H1 (cell line): ENCODE results near the gene GLS. TPM values are rescaled to one million over a fixed set of nuclear protein-coding genes. Genes with fewer than 3 reads are reported as not detected.

Experiments used
- CTCF ChIA-PET: fragments of 300-600 bp; sonication (Branson Sonifier 250); formaldehyde crosslinking; loops from one replicate; lab custom pipeline; 2021; ENCODE audit not compliant: partially characterized antibody; lab: Charles Lee
- POLR2A ChIA-PET: fragments of 300-600 bp; sonication (Branson Sonifier 250); formaldehyde crosslinking; loops from one replicate; lab custom pipeline; 2021; ENCODE audit warnings: inconsistent platforms; ENCODE audit not compliant: partially characterized antibody; lab: Charles Lee
- DNase-seq, 2 experiments: peaks; one replicate each; pipeline versions ENCODE4 v3.0.0 to v3.0.0-alpha.2; 2010 to 2022; ENCODE audit warnings: low spot score in 2 of 2, low read depth in 1 of 2, mixed read lengths in 1 of 2
- FAIRE-seq: peaks from 2 replicates; lab custom pipeline; 2011; peaks lifted over from hg19 to GRCh38; lab: Jason Lieb, UNC
- H2AFZ ChIP-seq: 2 replicates; pipeline ENCODE4 v1.8.1; 2012; ENCODE audit warnings: low read length, inconsistent platforms
- H2AK5ac ChIP-seq: 2 replicates; pipeline ENCODE4 v1.6.1; 2013; ENCODE audit warnings: low read depth, low read length
- H2BK120ac ChIP-seq: replicated peaks from 2 replicates; pipeline ENCODE3; 2013; ENCODE audit warnings: low read depth, low read length, inconsistent platforms
- H2BK12ac ChIP-seq: 2 replicates; pipeline ENCODE4 v1.6.1; 2013; ENCODE audit warnings: low read depth, low read length
- H2BK15ac ChIP-seq: 2 replicates; pipeline ENCODE4 v1.6.1; 2013; ENCODE audit warnings: low read length
- H2BK20ac ChIP-seq: 2 replicates; pipeline ENCODE4 v1.6.1; 2013; ENCODE audit warnings: low read length
- H2BK5ac ChIP-seq: 2 replicates; pipeline ENCODE4 v1.6.1; 2013; ENCODE audit warnings: low read depth, low read length
- H3K14ac ChIP-seq: 2 replicates; pipeline ENCODE4 v1.6.1; 2013; ENCODE audit warnings: inconsistent platforms; ENCODE audit not compliant: insufficient read length
- H3K18ac ChIP-seq: 2 replicates; pipeline ENCODE4 v1.6.1; 2013; ENCODE audit warnings: low read length; ENCODE audit errors: extremely low read depth
- H3K23ac ChIP-seq: 2 replicates; pipeline ENCODE4 v1.6.1; 2013; ENCODE audit warnings: inconsistent platforms; ENCODE audit not compliant: insufficient read length
- H3K23me2 ChIP-seq: 2 replicates; pipeline ENCODE4 v1.6.1; 2013; ENCODE audit warnings: low read depth, low read length
- H3K27ac ChIP-seq: 2 replicates; pipeline ENCODE4 v1.6.1; 2011; ENCODE audit warnings: low read depth, low read length, inconsistent platforms
- H3K27me3 ChIP-seq, 4 experiments: replicated peaks in 1 of 4; 1 replicate in 1 of 4; 2 replicates in 3 of 4; pipeline versions ENCODE4 v1.6.1 to v1.8.1; 2011 to 2013; ENCODE audit warnings: low read length in 3 of 4, mild to moderate bottlenecking in 3 of 4, inconsistent platforms in 2 of 4, mixed read lengths in 2 of 4, moderate library complexity in 1 of 4; ENCODE audit not compliant: control insufficient read depth in 3 of 4, insufficient read depth in 3 of 4; ENCODE audit errors: extremely low read depth in 1 of 4
- H3K36me3 ChIP-seq, 4 experiments: 2 replicates each; pipeline versions ENCODE4 v1.6.1 to v1.8.1; 2011 to 2013; ENCODE audit warnings: mild to moderate bottlenecking in 4 of 4, low read length in 3 of 4, moderate library complexity in 2 of 4, control low read depth in 1 of 4, inconsistent platforms in 1 of 4; ENCODE audit not compliant: insufficient read depth in 4 of 4, control insufficient read depth in 2 of 4
- H3K4ac ChIP-seq: replicated peaks from 2 replicates; pipeline ENCODE3; 2013; ENCODE audit warnings: low read length, low read depth, mixed read lengths, inconsistent platforms; ENCODE audit not compliant: insufficient read length
- H3K4me1 ChIP-seq, 4 experiments: replicated peaks in 1 of 4; 1 replicate in 1 of 4; 2 replicates in 3 of 4; pipeline versions ENCODE4 v1.6.1 to v1.8.1; 2011 to 2013; ENCODE audit warnings: low read length in 3 of 4, inconsistent platforms in 2 of 4, mixed read lengths in 1 of 4; ENCODE audit not compliant: insufficient read depth in 4 of 4, control insufficient read depth in 3 of 4
- H3K4me2 ChIP-seq, 2 experiments: 2 replicates each; pipeline versions ENCODE4 v1.6.1 to v1.8.1; 2011 to 2013; ENCODE audit warnings: low read depth in 2 of 2, low read length in 2 of 2, control low read depth in 1 of 2, inconsistent platforms in 1 of 2, mild to moderate bottlenecking in 1 of 2; ENCODE audit not compliant: insufficient read depth in 1 of 2
- H3K4me3 ChIP-seq, 4 experiments: fragments of 200-600, 300-600 bp in 1 of 4; sonication (generic), shearing (Covaris generic), sonication (Bioruptor Twin) in 1 of 4; 2 replicates each; pipeline versions ENCODE4 v1.5.1 to v1.8.1; 2011 to 2016; ENCODE audit warnings: low read length in 4 of 4, low read depth in 3 of 4, control low read depth in 2 of 4, inconsistent platforms in 2 of 4, mild to moderate bottlenecking in 2 of 4, mixed read lengths in 1 of 4, moderate library complexity in 1 of 4; ENCODE audit not compliant: insufficient read depth in 2 of 4; ENCODE audit errors: extremely low read depth in 1 of 4
- H3K56ac ChIP-seq: replicated peaks from 2 replicates; pipeline ENCODE3; 2013; ENCODE audit warnings: low read depth, mild to moderate bottlenecking, mixed read lengths, low read length, inconsistent platforms; ENCODE audit not compliant: insufficient read length
- H3K79me1 ChIP-seq: 2 replicates; pipeline ENCODE4 v1.6.1; 2013; ENCODE audit warnings: low read depth, low read length, control low read depth
- H3K79me2 ChIP-seq, 2 experiments: 2 replicates each; pipeline versions ENCODE4 v1.6.1 to v1.8.1; 2012 to 2013; ENCODE audit warnings: low read length in 2 of 2, mild to moderate bottlenecking in 2 of 2, inconsistent platforms in 1 of 2; ENCODE audit not compliant: insufficient read depth in 2 of 2, control insufficient read depth in 1 of 2
- H3K9ac ChIP-seq, 4 experiments: replicated peaks in 1 of 4; 1 replicate in 1 of 4; 2 replicates in 3 of 4; pipeline versions ENCODE4 v1.6.1 to v1.8.1; 2011 to 2013; ENCODE audit warnings: low read depth in 3 of 4, low read length in 3 of 4, control low read depth in 2 of 4, mild to moderate bottlenecking in 2 of 4, moderate library complexity in 2 of 4, inconsistent platforms in 1 of 4; ENCODE audit errors: extremely low read depth in 1 of 4
- H3K9me3 ChIP-seq, 2 experiments: 2 replicates each; pipeline versions ENCODE4 v1.6.1 to v1.8.1; 2012 to 2013; ENCODE audit warnings: mild to moderate bottlenecking in 2 of 2, moderate library complexity in 2 of 2, control low read depth in 1 of 2, inconsistent platforms in 1 of 2, low read depth in 1 of 2, low read length in 1 of 2, mixed read lengths in 1 of 2; ENCODE audit not compliant: insufficient read depth in 2 of 2
- H4K20me1 ChIP-seq, 2 experiments: replicated peaks in 1 of 2; 2 replicates each; pipeline versions ENCODE3 to v1.8.1; 2011 to 2013; ENCODE audit warnings: inconsistent platforms in 2 of 2, low read length in 2 of 2, mild to moderate bottlenecking in 1 of 2; ENCODE audit not compliant: insufficient read depth in 2 of 2, control insufficient read depth in 1 of 2
- H4K5ac ChIP-seq: 2 replicates; pipeline ENCODE4 v1.6.1; 2013; ENCODE audit warnings: low read length, low read depth, mixed read lengths, inconsistent platforms; ENCODE audit not compliant: insufficient read length
- H4K8ac ChIP-seq: 2 replicates; pipeline ENCODE4 v1.8.0; 2013; ENCODE audit warnings: mild to moderate bottlenecking, moderate library complexity, low read length, inconsistent platforms; ENCODE audit not compliant: insufficient read depth; ENCODE audit errors: extremely low read depth
- H4K91ac ChIP-seq: replicated peaks from 2 replicates; pipeline ENCODE3; 2013; ENCODE audit warnings: low read length, mixed read lengths, inconsistent platforms; ENCODE audit not compliant: insufficient read length
- BACH1 ChIP-seq: IDR thresholded peaks from 2 replicates; pipeline ENCODE4 v1.6.1; 2012; ENCODE audit warnings: low read length, improper control_type of control experiment
- BCL11A ChIP-seq, 2 experiments: IDR thresholded peaks; one replicate each; pipeline ENCODE4 v1.6.1; 2011; ENCODE audit warnings: low read depth in 2 of 2, low read length in 2 of 2, mild to moderate bottlenecking in 2 of 2
- HDAC2 ChIP-seq, 2 experiments: fragments of 300-600 bp in 1 of 2; sonication (generic) in 1 of 2; IDR thresholded peaks; 2 replicates each; pipeline ENCODE4 v1.6.1; 2011 to 2012; ENCODE audit warnings: low read depth in 2 of 2, low read length in 2 of 2, mild to moderate bottlenecking in 2 of 2, moderate library complexity in 2 of 2, borderline replicate concordance in 1 of 2, inconsistent platforms in 1 of 2
- KDM5A ChIP-seq: fragments of 200-600 bp; IDR thresholded peaks from 2 replicates; pipeline ENCODE4 v1.7.1; 2012; ENCODE audit warnings: mild to moderate bottlenecking, low read length, inconsistent platforms, mixed read lengths
- SIN3A ChIP-seq, 2 experiments: IDR thresholded peaks in 1 of 2; conservative IDR thresholded peaks in 1 of 2; 2 replicates each; pipeline ENCODE4 v1.6.1; 2011 to 2012; ENCODE audit warnings: low read length in 2 of 2, improper control_type of control experiment in 1 of 2, low read depth in 1 of 2, mild to moderate bottlenecking in 1 of 2
- SIX5 ChIP-seq: IDR thresholded peaks from 2 replicates; pipeline ENCODE4 v1.6.1; 2011; ENCODE audit warnings: mild to moderate bottlenecking, low read depth, low read length
- TCF12 ChIP-seq: IDR thresholded peaks from 2 replicates; pipeline ENCODE4 v1.6.1; 2011; ENCODE audit warnings: low read depth, mild to moderate bottlenecking, low read length
- WGBS, 2 experiments: shearing (Covaris generic) in 1 of 2; methylation state at CpG; one replicate each; pipeline versions ENCODE4 v1.1.6 to v1.1.7; 2013 to 2015; ENCODE audit warnings: low lambda C conversion rate in 2 of 2, mixed read lengths in 2 of 2, inconsistent platforms in 1 of 2, low coverage in 1 of 2, missing lambda C conversion rate in 1 of 2; ENCODE audit not compliant: insufficient replicate concordance in 2 of 2, insufficient coverage in 1 of 2, insufficient read length in 1 of 2; ENCODE audit errors: extremely low coverage in 1 of 2, missing lambda C conversion rate in 1 of 2; 5-methylcytosine and 5-hydroxymethylcytosine counted together
- polyA plus RNA-seq, 7 experiments: library from polyadenylated mRNA; depleted of rRNA in 3 of 7; stranded (reverse) in 5 of 7; unstranded in 2 of 7; fragments of >200 nt in 5 of 7; fragments of 200-250 nt in 2 of 7; gene quantifications; 1 replicate in 5 of 7; 2 replicates in 1 of 7; 4 replicates in 1 of 7; pipeline versions ENCODE4 v1.2.1 to v1.2.3, GENCODE V29; 2011 to 2013; ENCODE audit warnings: missing spikeins in 2 of 7, mixed read lengths in 2 of 7
- total RNA-seq: library from RNA; stranded (reverse); fragmentation: NEBNext Ultra II Directional; extraction: Animal tissue kit (Norgen Biotek cat#: 25700); gene quantifications from 2 replicates; pipeline ENCODE4 v1.2.1, GENCODE V29; 2021
- TF ChIP-seq, protein P1 (sequence below), 3 experiments: IDR thresholded peaks; 1 replicate in 2 of 3; 2 replicates in 1 of 3; pipeline versions ENCODE4 v1.5.1 to v1.6.1; 2011; ENCODE audit warnings: low read length in 3 of 3, mild to moderate bottlenecking in 3 of 3, inconsistent platforms in 2 of 3, low read depth in 1 of 3, moderate library complexity in 1 of 3; ENCODE audit not compliant: insufficient read depth in 1 of 3; ENCODE audit errors: control extremely low read depth in 1 of 3

Gene GLS
- total and polyA plus RNA-seq, 2 of the 8 experiments (the other 6 are each of a cell fraction or from before 2014, with no cell fraction given): 15.7 to 89.8 TPM

GRCh38 chr2:190959911-190960788, 79.5 kb downstream of the GLS start:
- no peaks in the 10 kb centered on the region for H3K9me3 ChIP-seq
- no peak overlapping the region for H4K8ac ChIP-seq
- no peak overlapping the region for H2BK5ac ChIP-seq
- no peak for FAIRE-seq
- no peak overlapping the region for H3K27ac ChIP-seq
- H3K4me3 ChIP-seq: no peak overlapping the region
- H2BK120ac ChIP-seq: no peak overlapping the region
- TF ChIP-seq BACH1: no peak
- TF ChIP-seq BCL11A (IDR thresholded peaks at IDR 0.05; ENCODE audit: low read depth in 2 of 2, low read length in 2 of 2): no peak
- TF ChIP-seq HDAC2 (IDR thresholded peaks at IDR 0.05; ENCODE audit: borderline replicate concordance in 1 of 2, low read depth in 2 of 2, low read length in 2 of 2): no peak
- TF ChIP-seq, protein P1, sequence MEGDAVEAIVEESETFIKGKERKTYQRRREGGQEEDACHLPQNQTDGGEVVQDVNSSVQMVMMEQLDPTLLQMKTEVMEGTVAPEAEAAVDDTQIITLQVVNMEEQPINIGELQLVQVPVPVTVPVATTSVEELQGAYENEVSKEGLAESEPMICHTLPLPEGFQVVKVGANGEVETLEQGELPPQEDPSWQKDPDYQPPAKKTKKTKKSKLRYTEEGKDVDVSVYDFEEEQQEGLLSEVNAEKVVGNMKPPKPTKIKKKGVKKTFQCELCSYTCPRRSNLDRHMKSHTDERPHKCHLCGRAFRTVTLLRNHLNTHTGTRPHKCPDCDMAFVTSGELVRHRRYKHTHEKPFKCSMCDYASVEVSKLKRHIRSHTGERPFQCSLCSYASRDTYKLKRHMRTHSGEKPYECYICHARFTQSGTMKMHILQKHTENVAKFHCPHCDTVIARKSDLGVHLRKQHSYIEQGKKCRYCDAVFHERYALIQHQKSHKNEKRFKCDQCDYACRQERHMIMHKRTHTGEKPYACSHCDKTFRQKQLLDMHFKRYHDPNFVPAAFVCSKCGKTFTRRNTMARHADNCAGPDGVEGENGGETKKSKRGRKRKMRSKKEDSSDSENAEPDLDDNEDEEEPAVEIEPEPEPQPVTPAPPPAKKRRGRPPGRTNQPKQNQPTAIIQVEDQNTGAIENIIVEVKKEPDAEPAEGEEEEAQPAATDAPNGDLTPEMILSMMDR (IDR thresholded peaks at IDR 0.05; ENCODE audit: control extremely low read depth in 1 of 3, insufficient read depth in 1 of 3, low read depth in 1 of 3, low read length in 3 of 3): no peak
- no peak for TF ChIP-seq SIX5
- no peak for TF ChIP-seq TCF12
- no peak for TF ChIP-seq KDM5A
- no peak for TF ChIP-seq SIN3A (conservative IDR thresholded peaks at IDR 0.05 in 1 of 2, IDR thresholded peaks at IDR 0.05 in 1 of 2; ENCODE audit: low read depth in 1 of 2, low read length in 2 of 2)
- TF ChIP-seq, all 59 proteins: peak for 0
- H3K36me3 ChIP-seq: peaks cover 0 to 3% (median 0%) of the 10 kb centered on the region in 4 experiments; a peak in 3 of 8 replicates
- H2BK15ac ChIP-seq: no peak overlapping the region
- no peaks in the 10 kb centered on the region for H3K79me1 ChIP-seq
- H3K79me2 ChIP-seq: no peaks in the 10 kb centered on the region
- H3K9ac ChIP-seq: no peak overlapping the region
- H2BK12ac ChIP-seq: no peak overlapping the region
- no peak overlapping the region for H2BK20ac ChIP-seq
- CTCF ChIA-PET: interaction anchor here (0.7 to 1.2 kb wide), 4 partner anchors 10 to 181 kb away, joined by 3 to 4 read pairs (median 3); no protein-coding TSS in a partner anchor
- H3K4ac ChIP-seq: no peak overlapping the region
- H4K5ac ChIP-seq: no peak overlapping the region
- H3K18ac ChIP-seq: no peak overlapping the region
- POLR2A ChIA-PET: no interaction called here
- H3K23me2 ChIP-seq: no peaks in the 10 kb centered on the region
- 91 to 100% methylated on average over 1 to 5 of the region's 5 CpGs for WGBS, 2 experiments
- no peak overlapping the region for H3K23ac ChIP-seq
- DNase-seq: no peak
- no peak overlapping the region for H3K4me2 ChIP-seq
- H4K20me1 ChIP-seq: no peaks in the 10 kb centered on the region
- no peak overlapping the region for H4K91ac ChIP-seq
- H2AFZ ChIP-seq: no peak overlapping the region
- H3K14ac ChIP-seq: no peak overlapping the region
- no peak overlapping the region for H3K56ac ChIP-seq
- H3K4me1 ChIP-seq: no peaks in the 10 kb centered on the region
- H3K27me3 ChIP-seq: no peaks in the 10 kb centered on the region
- no peak overlapping the region for H2AK5ac ChIP-seq
